PC-9 (cell line): ENCODE results near the gene C16orf90.

Experiments
- CTCF ChIP-seq: fragments of 200-600 bp; sonication (generic); conservative IDR thresholded peaks from 2 replicates; pipeline ENCODE4 v1.6.1; 2017; ENCODE audit warnings: mixed run types, antibody characterized with exemption, mild to moderate bottlenecking, moderate library complexity
- EZH2 ChIP-seq: fragments of 200-600 bp; sonication (generic); IDR thresholded peaks from 2 replicates; pipeline ENCODE4 v1.8.0; 2017; ENCODE audit warnings: antibody characterized with exemption, low read depth

GRCh38 chr16:3488801-3489200 is 6.5 kb downstream of the C16orf90 start:
- TF ChIP-seq CTCF (no peak), EZH2 (no peak)
